Adrenal gland (tissue), 5 donors: ENCODE results near the gene MIPOL1.

Experiments used
- CTCF ChIP-seq, 6 experiments: fragments of 450-650 bp in 4 of 6; fragments of 200-600 bp in 2 of 6; sonication (generic) in 1 of 6; IDR thresholded peaks; 1 replicate in 5 of 6; 2 replicates in 1 of 6; pipeline versions ENCODE4 v1.5.1 to v1.8.0; 2016 to 2021; ENCODE audit warnings: antibody characterized with exemption in 6 of 6, mild to moderate bottlenecking in 2 of 6, moderate library complexity in 1 of 6
- POLR2A ChIP-seq, 2 donors: fragments of 450-650 bp; IDR thresholded peaks; one replicate each; pipeline ENCODE4 v1.6.1; 2017; ENCODE audit warnings: antibody characterized with exemption in 2 of 2, mild to moderate bottlenecking in 2 of 2, moderate library complexity in 1 of 2
- donor health status: DM: no; HTN: no; CAD: no.

- TF ChIP-seq CTCF (IDR thresholded peaks at IDR 0.05), result no peak
- TF ChIP-seq POLR2A (IDR thresholded peaks at IDR 0.05), result no peak
Measured at GRCh38 chr14:37597914-37598746, 400.4 kb downstream of the MIPOL1 start.
